Measurements from ENCODE around the gene EPGN.

EPGN gene

GRCh38 chr4:74324262-74324661, 16.0 kb downstream of the EPGN start:
- no peak for TF ChIP-seq CTCF (IDR thresholded peaks at IDR 0.05; ENCODE audit: extremely low read depth, missing control alignments)
- no peak for DNase-seq (ENCODE audit: low spot score)

- DNase-seq (ENCODE audit: low spot score) = no peak
- TF ChIP-seq CTCF (IDR thresholded peaks at IDR 0.05; ENCODE audit: extremely low read depth, missing control alignments) = no peak
Observed at GRCh38 chr4:74325886-74326285, 17.6 kb downstream of the EPGN start.

- TF ChIP-seq CTCF (IDR thresholded peaks at IDR 0.05; ENCODE audit: extremely low read depth, missing control alignments) = no peak
- DNase-seq (ENCODE audit: low spot score) = no peak
Observed at GRCh38 chr4:74327762-74328161, 19.5 kb downstream of the EPGN start.

- no peak for TF ChIP-seq CTCF (IDR thresholded peaks at IDR 0.05; ENCODE audit: extremely low read depth, missing control alignments)
- no peak for DNase-seq (ENCODE audit: low spot score)
Observed at GRCh38 chr4:74328501-74328900, 20.2 kb downstream of the EPGN start.

DNA sequence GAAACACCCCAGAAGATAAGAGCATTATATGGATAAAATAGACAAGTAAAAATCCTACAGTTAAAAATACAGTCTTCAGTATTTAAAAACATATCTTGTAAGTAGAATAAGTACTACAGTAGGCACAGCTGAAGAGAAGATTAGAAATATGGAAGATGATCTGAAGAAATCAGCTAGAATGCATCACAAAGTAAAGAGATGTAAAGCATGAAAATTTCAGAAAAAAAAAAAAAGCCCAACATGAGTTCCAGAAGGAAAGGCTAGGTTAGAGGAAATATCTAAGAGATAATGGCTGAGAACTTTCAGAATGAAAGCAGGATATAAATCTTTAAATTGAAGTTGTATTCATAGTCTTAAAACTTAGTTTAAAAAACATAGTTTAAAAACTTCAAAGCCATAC, 21.0 kb downstream of the EPGN start:
- TF ChIP-seq CTCF (IDR thresholded peaks at IDR 0.05; ENCODE audit: extremely low read depth, missing control alignments) = no peak

DNA sequence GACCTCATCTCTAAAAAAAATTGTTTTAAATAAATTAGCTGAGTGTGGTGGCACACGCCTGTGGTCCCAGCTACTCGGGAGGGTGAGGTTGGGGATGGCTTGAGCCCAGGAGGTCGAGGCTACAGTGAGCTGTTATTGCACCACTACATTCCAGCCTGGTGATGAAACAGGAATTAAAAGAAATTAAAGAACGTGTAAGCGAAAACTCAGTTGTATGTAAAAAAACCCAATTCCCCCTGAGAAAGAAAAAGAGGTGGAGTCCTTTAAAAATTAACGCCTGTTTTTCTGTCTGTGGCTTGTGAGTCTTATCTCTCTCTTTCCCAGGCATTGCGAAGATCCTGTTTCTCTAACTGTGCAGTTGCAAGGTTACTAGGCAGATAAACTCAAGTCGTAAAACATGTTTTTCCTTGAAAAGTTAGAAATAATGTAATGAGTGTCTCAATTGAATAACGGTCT, 22.1 kb downstream of the EPGN start:
- TF ChIP-seq CTCF (IDR thresholded peaks at IDR 0.05; ENCODE audit: extremely low read depth, missing control alignments) = no peak
- no peak for DNase-seq (ENCODE audit: low spot score)

More for the DNA sequence above, 21.0 kb downstream of the EPGN start:
- DNase-seq (ENCODE audit: low spot score) = no peak

GRCh38 chr4:74331252-74331651, 23.0 kb downstream of the EPGN start:
- no peak for TF ChIP-seq CTCF (IDR thresholded peaks at IDR 0.05; ENCODE audit: extremely low read depth, missing control alignments)
- no peak for DNase-seq (ENCODE audit: low spot score)
